C1 segment of cervical spinal cord (tissue), 14 donors: ENCODE data around the gene HOXA2.

Source experiments
- DNase-seq, 14 donors: peaks; one replicate each; lab custom pipeline; 2025; lab: John Stamatoyannopoulos, UW

The HOXA2 gene

DNA sequence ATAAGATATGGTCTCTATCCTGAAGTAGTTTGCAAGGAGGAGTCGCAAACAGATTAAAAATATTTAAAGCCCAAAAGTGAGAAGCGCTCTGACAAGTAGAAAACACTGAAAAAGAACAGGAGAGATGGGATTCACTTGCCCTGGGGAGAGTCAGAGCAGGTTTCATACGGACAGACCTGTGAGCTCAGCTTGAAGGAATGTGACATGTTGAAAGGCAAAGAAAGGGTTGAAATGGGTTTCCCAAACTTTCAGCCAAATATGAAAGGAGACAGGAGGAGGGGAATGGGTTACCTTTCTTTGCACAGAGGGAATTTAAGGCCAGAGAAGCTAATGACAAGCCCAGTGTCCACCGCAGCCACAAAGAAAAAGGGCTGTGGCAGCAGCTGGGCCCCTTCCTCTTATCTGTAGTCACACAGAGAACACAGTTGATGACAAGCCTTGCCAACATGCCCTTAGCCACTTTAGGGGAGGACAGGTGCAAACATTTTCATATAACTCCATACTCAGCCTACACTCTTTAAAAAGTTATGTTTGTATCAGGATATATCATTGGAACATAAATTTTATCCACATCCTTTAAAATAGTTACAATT, 21.5 kb downstream of the HOXA2 start:
- no peak for DNase-seq

DNA sequence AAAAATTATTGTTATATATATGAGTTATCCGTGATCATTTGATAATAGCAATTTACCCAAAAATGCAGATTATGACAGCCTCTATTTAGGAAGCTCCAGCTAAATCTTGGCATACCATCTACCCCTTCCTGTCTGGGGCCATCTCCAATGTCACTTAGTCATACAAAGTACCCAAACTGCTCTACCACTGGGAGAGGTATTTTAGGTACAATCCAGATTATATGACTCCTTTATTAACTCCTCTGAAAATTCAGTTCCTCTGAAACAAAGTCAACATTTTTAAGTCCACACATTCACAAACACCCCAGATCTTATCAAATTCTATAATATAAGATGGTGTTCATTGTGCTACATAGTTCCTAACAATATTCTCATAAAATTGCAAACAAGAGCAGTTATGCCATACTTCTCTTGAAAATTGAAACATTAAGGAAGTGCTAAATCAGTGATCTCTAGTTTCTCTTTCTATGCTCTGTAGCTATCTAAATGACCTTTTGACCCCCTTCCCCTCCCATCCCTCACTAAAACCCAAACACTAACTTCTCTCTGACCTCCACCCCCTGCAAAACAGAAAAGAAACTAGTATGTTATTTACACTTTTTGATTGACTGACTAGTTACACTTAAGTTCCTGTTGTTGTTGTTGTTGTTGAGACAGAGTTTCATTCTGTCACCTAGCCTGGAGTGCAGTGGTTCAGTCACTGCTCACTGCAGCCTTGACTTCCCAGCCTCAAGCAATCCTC, 23.1 kb downstream of the HOXA2 start:
- DNase-seq, result no peak

DNA sequence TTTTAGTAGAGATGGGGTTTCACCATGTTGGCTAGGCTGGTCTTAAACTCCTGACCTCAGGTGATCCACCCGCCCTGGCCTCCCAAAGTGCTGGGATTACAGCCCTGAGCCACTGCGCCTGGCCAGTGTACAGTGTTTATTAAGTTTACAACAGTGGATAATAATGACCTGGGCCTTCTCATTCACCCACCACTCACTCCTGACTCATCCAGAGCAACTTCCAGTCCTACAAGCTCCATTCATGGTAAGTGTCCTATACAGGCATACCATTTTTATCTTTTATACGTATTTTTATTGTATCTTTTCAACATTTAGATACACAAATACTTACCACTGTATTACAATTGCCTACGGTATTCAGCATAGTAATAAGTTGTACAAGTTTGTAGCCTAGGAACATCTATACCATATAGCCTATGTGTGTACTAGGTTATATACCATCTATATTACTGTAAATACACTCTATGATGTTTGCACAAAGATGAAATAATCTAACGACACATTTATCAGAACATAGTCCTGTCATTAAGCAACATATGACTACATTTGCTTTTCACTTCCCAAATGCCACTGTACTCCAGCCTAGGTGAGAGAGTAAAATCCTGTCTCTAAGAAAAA, 23.8 kb downstream of the HOXA2 start:
- DNase-seq, result no peak

DNA sequence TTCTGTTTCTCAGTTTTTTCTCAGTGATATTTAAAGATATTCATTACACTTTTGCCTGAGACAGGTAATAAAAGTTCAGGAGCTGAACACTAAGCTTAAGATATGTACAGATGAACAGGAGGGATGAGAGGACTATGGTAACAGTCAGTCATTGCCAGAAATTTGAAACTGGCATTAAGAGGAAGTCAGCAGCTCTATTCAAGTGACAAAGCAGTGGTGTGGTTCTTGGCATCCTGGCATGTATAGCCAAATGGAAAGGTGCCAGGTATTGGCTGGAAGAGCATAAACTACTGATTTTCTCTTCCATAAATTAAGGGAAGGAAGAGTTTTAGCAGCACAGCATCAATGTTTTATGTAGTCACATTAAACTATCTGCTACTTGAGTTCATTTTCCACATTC, 29.4 kb downstream of the HOXA2 start:
- no peak for DNase-seq

DNA sequence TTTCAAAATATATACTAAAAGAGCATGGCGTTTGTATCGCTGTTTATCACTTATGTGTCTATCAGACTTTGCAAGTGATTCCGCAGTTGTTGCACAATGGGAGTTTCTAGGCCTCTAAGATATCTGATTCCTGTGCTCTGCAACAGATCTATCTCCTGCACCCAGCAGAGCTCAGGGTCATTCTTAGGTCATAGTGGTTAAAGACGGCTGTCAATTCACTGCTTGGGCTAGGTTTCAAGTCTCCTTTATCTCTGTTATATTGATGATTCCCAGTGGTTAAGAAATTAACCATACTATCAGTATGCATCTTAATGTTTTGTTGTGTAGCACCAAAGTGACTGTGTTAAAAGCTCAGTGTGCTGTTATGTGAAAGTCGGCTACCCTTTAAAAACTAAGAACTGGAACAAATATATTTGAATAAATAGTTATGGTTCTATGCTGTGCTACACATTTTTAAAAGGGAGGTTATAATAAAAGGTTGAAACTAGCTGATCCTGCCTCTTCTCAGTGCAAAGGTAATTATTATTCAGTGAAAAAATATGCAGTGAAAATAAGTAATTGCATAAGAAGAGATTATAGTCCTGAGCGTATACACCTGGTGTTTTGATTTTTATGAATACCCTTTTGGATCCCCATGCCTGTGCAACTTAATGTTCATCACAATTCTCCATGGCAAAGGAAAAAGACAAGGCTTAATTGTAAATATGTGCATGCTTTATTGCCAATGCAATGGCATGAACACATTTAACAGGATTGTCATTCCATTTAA, 30.7 kb downstream of the HOXA2 start:
- DNase-seq, result no peak

DNA sequence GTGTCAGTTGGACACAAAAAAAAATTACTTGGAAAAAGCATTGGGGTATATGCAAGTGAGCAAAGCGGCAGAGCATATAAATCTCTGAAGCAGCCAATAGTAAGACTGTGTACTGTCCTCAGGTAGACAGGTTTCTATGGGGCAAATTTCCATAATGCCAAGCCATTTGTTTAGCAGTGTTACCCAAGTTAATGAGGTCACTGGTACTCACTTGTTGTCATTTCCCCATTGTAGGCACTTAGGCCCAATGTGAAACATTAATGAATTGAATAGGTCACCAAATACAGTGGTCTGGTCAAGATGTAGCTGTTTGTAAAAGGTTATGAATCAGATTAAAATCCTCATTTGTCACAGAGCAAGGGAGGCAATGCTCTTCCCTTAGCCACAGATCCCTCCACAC, 34.2 kb downstream of the HOXA2 start:
- no peak for DNase-seq

DNA sequence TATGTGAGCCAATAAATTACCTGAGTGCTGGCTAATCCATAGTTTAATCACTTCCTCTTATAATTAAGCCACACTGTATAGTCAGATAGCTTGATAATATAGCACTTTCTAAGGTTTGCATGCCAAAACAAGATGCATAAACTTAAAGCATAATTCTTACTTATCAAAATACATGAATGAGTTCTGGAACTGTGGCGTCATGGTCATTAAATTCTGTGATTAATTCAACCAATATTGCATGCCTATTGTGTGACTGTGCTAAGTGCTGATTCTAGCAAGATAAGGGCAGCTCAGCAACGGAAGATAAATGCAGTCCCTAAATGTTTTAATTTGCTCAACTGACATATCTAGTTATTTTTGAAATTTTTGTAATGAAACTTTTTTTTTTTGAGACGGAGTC, 36.3 kb downstream of the HOXA2 start:
- DNase-seq, result no peak

DNA sequence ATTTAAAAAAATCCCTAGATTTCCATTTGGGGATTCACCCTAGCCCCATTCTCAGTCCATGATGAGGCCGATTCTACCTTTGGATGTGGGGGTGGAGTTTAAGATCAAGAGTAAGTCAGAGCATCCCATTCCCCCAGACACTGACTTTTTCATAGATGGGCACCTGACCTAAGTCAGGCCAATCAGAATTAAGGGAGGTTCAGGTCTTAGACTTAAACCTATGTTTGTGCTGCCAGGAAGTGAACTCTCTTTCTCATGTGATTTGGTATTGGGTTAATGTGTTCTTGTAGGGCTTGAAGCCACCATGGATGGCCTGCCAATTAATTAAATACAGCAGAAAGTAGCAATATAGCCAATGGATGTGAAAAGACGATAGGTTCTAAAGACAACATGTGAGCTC, 36.8 kb downstream of the HOXA2 start:
- DNase-seq, result no peak

DNA sequence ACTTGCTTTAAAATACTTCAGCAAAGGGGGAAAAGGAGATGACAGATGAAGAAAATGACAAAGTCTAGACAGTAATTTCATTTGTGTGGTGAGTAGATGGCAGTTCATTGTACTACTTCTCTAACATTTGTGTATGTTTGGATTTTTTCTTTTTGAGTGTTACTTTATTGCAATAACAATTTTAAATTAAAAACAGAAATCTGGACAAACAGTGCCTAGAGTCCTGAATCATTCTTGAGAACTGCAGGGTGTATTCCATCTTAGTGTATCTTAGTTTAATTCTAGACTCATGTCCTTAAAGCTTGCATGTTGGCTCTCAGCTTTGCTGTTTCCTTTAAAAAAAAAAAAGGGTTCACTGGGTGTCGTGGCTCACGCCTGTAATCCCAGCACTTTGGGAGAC, 37.8 kb downstream of the HOXA2 start:
- no peak for DNase-seq

DNA sequence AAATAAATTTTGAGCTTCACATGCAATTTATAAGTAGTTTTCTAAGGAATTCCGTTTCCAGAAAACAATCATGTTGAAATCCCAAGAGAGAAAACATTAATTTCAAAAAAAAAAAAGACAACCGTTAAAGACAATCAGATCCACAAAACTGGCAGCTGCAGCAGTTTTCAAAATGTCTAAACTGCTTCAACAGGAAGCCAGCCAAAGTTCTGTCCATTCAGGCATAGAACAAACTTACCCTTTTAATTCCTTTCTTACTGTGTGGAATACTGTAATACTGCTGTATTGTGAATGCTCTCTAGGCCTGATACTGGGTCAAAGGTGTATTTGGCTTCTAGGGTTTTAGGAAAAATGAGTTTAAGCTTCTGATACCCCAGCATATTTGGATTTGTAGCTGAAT, 38.3 kb downstream of the HOXA2 start:
- no peak for DNase-seq

DNA sequence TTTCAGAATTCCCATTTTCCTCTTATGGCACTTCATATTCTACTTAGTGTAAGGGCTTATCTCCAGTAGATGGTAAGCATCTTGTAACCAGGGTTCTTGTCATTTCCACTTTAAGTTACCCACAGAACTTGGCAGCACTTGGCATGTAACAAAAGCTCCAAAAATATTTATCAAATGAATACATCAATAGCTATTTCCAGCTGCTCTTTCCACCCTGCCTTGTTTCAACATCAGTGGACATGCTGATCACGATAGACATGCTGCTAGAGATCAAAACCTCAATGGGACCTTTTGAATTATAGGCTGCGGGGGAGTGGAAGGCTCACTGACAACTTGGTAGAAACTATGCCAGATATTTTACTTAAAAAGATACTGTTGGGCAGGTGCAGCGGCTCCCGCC, 39.5 kb downstream of the HOXA2 start:
- DNase-seq, result no peak

DNA sequence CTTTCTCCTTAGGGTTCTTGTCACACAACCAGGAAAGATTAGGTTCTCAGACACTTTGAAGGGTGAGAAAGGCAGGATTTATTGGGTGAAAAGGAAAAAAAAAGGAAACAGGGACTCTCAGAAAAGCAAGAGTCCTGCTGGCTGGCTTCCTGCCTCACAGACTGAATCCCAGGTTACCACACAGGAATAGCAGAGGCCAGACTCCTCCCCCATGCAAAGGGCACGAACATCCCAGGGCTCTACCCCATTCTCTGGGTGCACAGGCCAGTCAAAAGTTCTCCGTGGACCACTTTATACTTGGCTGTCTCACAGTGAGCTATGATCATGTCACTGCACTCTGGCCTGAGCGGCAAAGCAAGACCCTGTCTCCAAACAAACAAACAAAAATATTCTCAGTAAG, 49.3 kb downstream of the HOXA2 start:
- no peak for DNase-seq

DNA sequence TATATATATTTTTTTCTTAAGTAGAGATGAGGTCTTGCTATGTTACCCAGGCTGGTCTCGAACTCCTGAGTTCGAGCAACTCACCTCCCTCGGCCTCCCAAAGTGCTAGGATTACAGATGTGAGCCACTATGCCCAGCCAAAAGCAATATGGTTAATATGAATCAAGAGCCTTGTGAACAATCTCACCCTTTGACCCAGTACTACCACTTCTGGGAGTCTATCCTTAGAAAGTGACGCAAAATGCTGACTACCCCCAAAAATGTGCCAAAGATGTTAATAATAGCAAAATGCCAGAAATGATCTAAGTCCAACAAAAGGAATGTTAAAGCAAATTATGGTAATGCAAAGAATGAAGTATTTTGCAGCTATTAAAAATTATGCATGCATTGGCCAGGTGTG, 51.0 kb downstream of the HOXA2 start:
- DNase-seq, result no peak
